HG02981 (cell line): ENCODE measurements around the gene RNF187.

ENCODE experiments used
- ATAC-seq: cut with Tn5 transposase; IDR thresholded peaks from one replicate; pipeline ENCODE4 v1.9.1; 2021; ENCODE audit warnings: mild to moderate bottlenecking, moderate library complexity; ENCODE audit not compliant: unreplicated experiment

The RNF187 gene

GRCh38 chr1:228542981-228543380 is 55.8 kb downstream of the RNF187 start:
- ATAC-seq = no peak

DNA sequence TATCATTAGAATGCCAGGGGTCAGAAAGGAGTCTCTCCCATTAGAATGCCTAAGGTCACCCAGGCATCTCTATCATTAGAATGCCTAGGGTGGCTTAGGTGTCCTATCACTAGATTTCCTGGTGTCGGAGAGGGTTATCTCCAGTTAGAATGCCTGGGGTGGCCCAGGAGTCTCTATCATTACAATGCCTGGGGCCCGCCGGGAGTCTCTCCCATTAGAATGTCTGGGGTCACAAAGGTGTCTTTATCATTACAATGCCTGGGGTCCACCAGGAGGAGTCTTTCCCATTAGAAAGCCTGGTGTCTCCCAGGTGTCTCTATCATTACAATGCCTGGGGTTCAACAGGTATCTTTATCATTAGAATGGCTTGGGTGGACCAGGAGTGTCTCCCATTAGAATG is 56.2 kb downstream of the RNF187 start:
- ATAC-seq = no peak

GRCh38 chr1:228544021-228544850 is 57.1 kb downstream of the RNF187 start:
- no peak for ATAC-seq

- ATAC-seq = no peak
Measured at GRCh38 chr1:228544921-228545591, 57.9 kb downstream of the RNF187 start.
